Natural killer cell (primary cell): ENCODE data around the gene CLDN10. TPM values are rescaled to one million over a fixed set of nuclear protein-coding genes. Genes with fewer than 3 reads are reported as not detected.

Source experiments
- ATAC-seq, 3 donors: fragments of 150-1000 bp in 2 of 3; fragments of 200-7000 bp in 1 of 3; cut with Tn5 transposase; 1 replicate in 1 of 3; 2 replicates in 2 of 3; pipeline ENCODE4 v1.10.0; 2021; ENCODE audit warnings: mild to moderate bottlenecking in 2 of 3, moderate library complexity in 2 of 3
- DNase-seq, 2 donors: peaks; one replicate each; pipeline versions ENCODE4 v3.0.0 to v3.0.0-alpha.2; 2013 to 2021; ENCODE audit warnings: mixed read lengths in 1 of 2
- H3K27ac ChIP-seq: one replicate; pipeline ENCODE4 v1.5.1; 2013; ENCODE audit warnings: mild to moderate bottlenecking, low read length
- H3K27me3 ChIP-seq: one replicate; pipeline ENCODE4 v1.6.1; 2013; ENCODE audit warnings: low read length; ENCODE audit not compliant: control insufficient read depth, insufficient read depth
- H3K36me3 ChIP-seq: one replicate; pipeline ENCODE4 v1.6.1; 2013; ENCODE audit warnings: low read length; ENCODE audit not compliant: control insufficient read depth, insufficient read depth
- H3K4me1 ChIP-seq: one replicate; pipeline ENCODE4 v1.6.1; 2013; ENCODE audit warnings: low read length; ENCODE audit not compliant: control insufficient read depth, insufficient read depth
- H3K4me3 ChIP-seq: one replicate; pipeline ENCODE4 v1.5.1; 2013; ENCODE audit warnings: low read length
- H3K9me3 ChIP-seq: one replicate; pipeline ENCODE4 v1.6.1; 2013; ENCODE audit warnings: low read length; ENCODE audit not compliant: control insufficient read depth, insufficient read depth
- H3K27ac Mint-ChIP-seq, 2 donors: one replicate each; pipeline ENCODE4 v1.8.0; 2022; ENCODE audit warnings: mild to moderate bottlenecking in 2 of 2, mixed read lengths in 2 of 2, moderate library complexity in 1 of 2
- H3K27me3 Mint-ChIP-seq, 2 donors: one replicate each; pipeline ENCODE4 v1.8.0; 2022; ENCODE audit warnings: low read depth in 2 of 2, mixed read lengths in 2 of 2
- H3K36me3 Mint-ChIP-seq: one replicate; pipeline ENCODE4 v1.8.0; 2022; ENCODE audit warnings: mixed read lengths
- H3K4me1 Mint-ChIP-seq, 2 donors: one replicate each; pipeline ENCODE4 v1.8.0; 2022; ENCODE audit warnings: mixed read lengths in 2 of 2
- H3K4me3 Mint-ChIP-seq: one replicate; pipeline ENCODE4 v1.8.0; 2022; ENCODE audit warnings: mild to moderate bottlenecking, moderate library complexity, mixed read lengths
- H3K9me3 Mint-ChIP-seq, 2 donors: one replicate each; pipeline ENCODE4 v1.8.0; 2022; ENCODE audit warnings: mixed read lengths in 2 of 2
- WGBS: methylation state at CpG from one replicate; pipeline ENCODE4 v1.1.7; 2013; ENCODE audit warnings: missing lambda C conversion rate; ENCODE audit not compliant: insufficient coverage; 5-methylcytosine and 5-hydroxymethylcytosine counted together
- intact Hi-C: fragments of 100-400 bp; cut with micrococcal nuclease; formaldehyde crosslinking; loops from one replicate; pipeline ENCODE4 v1.14.2; 2022
- total RNA-seq, 4 donors: library from RNA; stranded (reverse); fragments of 120-200 nt in 1 of 4; gene quantifications; one replicate each; pipeline versions ENCODE4 v1.2.3 to v1.2.4, GENCODE V29; 2013 to 2022
- TF ChIP-seq, protein P1 (sequence below): fragments of 200-600 bp; IDR thresholded peaks from one replicate; pipeline ENCODE4 v1.8.0; 2022; ENCODE audit warnings: antibody characterized with exemption

The CLDN10 gene
- total RNA-seq, 3 donors from 2014 or later (not counting 1 experiment from before 2014, with no cell fraction given) = not detected

DNA sequence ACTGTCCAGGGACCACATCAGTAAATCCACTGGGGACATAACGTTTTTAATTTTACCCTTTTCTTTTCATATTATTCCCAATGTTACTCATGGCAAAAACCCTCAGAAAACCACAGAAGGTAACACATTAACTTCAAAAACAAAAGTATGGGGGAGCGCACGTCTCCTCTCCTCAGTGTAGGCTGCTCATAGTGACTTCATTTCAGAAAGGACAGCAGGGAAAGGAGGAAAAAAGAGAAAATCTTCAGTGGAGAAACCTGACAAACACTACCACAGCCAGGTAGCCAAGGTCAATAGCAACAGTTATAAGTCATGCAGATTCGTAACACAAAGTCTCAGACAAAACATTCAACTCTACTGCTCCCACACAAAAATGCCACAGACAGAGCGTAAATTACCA lies 70.6 kb downstream of the CLDN10 start:
- intact Hi-C loops = no loop called here
- no peaks in the 10 kb centered on the region for H3K36me3 Mint-ChIP-seq
- no peaks in the 10 kb centered on the region for H3K4me1 Mint-ChIP-seq
- H3K27me3 Mint-ChIP-seq = peaks cover 15 to 19% of the 10 kb centered on the region in 2 donors
- H3K36me3 ChIP-seq = no peaks in the 10 kb centered on the region
- TF ChIP-seq, protein P1, sequence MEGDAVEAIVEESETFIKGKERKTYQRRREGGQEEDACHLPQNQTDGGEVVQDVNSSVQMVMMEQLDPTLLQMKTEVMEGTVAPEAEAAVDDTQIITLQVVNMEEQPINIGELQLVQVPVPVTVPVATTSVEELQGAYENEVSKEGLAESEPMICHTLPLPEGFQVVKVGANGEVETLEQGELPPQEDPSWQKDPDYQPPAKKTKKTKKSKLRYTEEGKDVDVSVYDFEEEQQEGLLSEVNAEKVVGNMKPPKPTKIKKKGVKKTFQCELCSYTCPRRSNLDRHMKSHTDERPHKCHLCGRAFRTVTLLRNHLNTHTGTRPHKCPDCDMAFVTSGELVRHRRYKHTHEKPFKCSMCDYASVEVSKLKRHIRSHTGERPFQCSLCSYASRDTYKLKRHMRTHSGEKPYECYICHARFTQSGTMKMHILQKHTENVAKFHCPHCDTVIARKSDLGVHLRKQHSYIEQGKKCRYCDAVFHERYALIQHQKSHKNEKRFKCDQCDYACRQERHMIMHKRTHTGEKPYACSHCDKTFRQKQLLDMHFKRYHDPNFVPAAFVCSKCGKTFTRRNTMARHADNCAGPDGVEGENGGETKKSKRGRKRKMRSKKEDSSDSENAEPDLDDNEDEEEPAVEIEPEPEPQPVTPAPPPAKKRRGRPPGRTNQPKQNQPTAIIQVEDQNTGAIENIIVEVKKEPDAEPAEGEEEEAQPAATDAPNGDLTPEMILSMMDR = no peak
- no peaks in the 10 kb centered on the region for H3K9me3 Mint-ChIP-seq
- H3K27ac ChIP-seq = no peak overlapping the region
- no peaks in the 10 kb centered on the region for H3K4me1 ChIP-seq
- H3K4me3 ChIP-seq = no peak overlapping the region
- DNase-seq = no peak
- H3K4me3 Mint-ChIP-seq = no peak overlapping the region
- H3K27me3 ChIP-seq = no peaks in the 10 kb centered on the region
- WGBS = 49% methylated on average over 5 of the region's 5 CpGs
- ATAC-seq = no peak
- H3K27ac Mint-ChIP-seq = no peak overlapping the region
- no peaks in the 10 kb centered on the region for H3K9me3 ChIP-seq

DNA sequence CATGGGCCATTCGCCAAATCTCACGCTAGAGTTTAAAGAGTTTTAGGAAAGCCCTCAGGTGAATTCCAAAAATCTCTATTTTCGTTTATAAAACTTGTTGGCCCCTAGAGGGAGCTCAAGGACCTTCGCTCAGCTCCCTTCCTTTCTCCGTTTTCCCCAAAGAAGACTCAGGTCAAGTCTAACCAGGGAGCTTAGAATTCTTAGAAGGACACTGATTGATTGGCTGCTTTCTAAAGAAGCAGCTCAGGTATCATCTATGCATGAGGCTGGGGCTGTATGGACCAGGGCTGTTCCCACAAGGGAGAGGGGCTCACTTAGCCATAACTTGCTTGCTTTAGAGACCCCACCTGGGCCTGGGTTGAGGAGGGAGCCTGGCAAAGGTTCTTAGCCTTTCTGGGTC lies 71.5 kb downstream of the CLDN10 start:
- TF ChIP-seq, protein P1 = peak; percentile 68
- H3K9me3 Mint-ChIP-seq = no peaks in the 10 kb centered on the region
- H3K27ac Mint-ChIP-seq = no peak overlapping the region
- H3K27me3 ChIP-seq = no peaks in the 10 kb centered on the region
- intact Hi-C loops = loop anchor here (1.0 kb wide), 1 partner anchor 210 kb away; no protein-coding TSS in a partner anchor
- H3K4me3 Mint-ChIP-seq = no peak overlapping the region
- no peak overlapping the region for H3K4me3 ChIP-seq
- H3K36me3 ChIP-seq = no peaks in the 10 kb centered on the region
- 23% methylated on average over 5 of the region's 5 CpGs for WGBS
- H3K36me3 Mint-ChIP-seq = no peaks in the 10 kb centered on the region
- no peak overlapping the region for H3K27ac ChIP-seq
- no peaks in the 10 kb centered on the region for H3K4me1 Mint-ChIP-seq
- H3K9me3 ChIP-seq = no peaks in the 10 kb centered on the region
- DNase-seq = peak in 1 of 2 donors; percentile 70
- peak; percentile 29 to 62 (median 58) for ATAC-seq
- H3K4me1 ChIP-seq = no peaks in the 10 kb centered on the region
- H3K27me3 Mint-ChIP-seq = peaks cover 15 to 19% of the 10 kb centered on the region in 2 donors

DNA sequence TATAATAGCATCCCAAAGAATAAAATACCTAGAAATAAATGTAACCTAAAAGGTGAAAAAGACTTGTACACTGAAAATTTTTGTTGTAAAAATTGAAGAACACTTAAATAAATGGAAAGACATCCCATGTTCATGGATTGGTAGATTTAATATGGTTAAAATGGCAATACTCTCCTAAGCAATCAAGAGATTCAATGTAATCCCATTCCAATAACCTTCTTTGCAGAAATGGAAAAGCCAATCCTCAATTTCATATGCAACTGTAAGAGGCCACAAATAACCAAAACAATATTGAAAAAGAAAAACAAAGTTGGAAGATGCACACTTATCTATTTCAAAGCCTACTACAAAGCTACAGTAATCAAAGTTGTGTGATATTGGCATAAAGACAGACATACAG lies 74.2 kb downstream of the CLDN10 start:
- H3K36me3 ChIP-seq = no peaks in the 10 kb centered on the region
- Mint-ChIP-seq H3K9me3 (no peaks in the 10 kb centered on the region), H3K4me3 (no peak overlapping the region), H3K27ac (no peak overlapping the region), H3K27me3 (peaks cover 18 to 19% of the 10 kb centered on the region in 2 donors), H3K4me1 (no peaks in the 10 kb centered on the region), H3K36me3 (no peaks in the 10 kb centered on the region)
- ATAC-seq (no peak), DNase-seq (no peak)
- H3K27ac ChIP-seq = no peak overlapping the region
- H3K27me3 ChIP-seq = no peaks in the 10 kb centered on the region
- H3K9me3 ChIP-seq = no peaks in the 10 kb centered on the region
- TF ChIP-seq, protein P1 = no peak
- intact Hi-C loops = no loop called here
- no peak overlapping the region for H3K4me3 ChIP-seq
- H3K4me1 ChIP-seq = no peaks in the 10 kb centered on the region

DNA sequence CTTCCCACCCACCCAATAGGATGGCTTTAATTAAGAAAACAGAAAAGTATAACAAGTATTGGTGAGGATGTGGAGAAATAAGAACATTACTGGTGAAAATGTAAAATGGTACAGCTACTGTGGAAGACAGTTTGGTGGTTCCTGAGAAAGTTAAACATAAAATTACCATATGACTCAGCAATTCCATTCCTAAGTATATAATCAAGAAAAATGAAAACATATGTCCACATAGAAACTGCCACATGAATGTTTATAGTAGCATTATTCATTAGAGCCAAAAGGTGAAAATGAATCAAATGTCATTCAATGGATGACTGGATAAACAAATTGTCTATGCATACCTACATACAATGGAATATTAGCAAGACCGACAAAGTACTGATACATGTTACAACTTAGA lies 75.1 kb downstream of the CLDN10 start:
- Mint-ChIP-seq H3K4me1 (no peaks in the 10 kb centered on the region), H3K9me3 (no peaks in the 10 kb centered on the region), H3K27ac (no peak overlapping the region), H3K36me3 (no peaks in the 10 kb centered on the region), H3K27me3 (peaks cover 19 to 26% of the 10 kb centered on the region in 2 donors), H3K4me3 (no peak overlapping the region)
- Histone ChIP-seq H3K4me1 (no peaks in the 10 kb centered on the region), H3K4me3 (no peak overlapping the region), H3K27me3 (no peaks in the 10 kb centered on the region), H3K36me3 (no peaks in the 10 kb centered on the region), H3K9me3 (no peaks in the 10 kb centered on the region), H3K27ac (no peak overlapping the region)
- intact Hi-C loops = no loop called here
- no peak for ATAC-seq
- TF ChIP-seq, protein P1 = no peak
- no peak for DNase-seq
- 80% methylated on average over 1 of the region's 1 CpG for WGBS
